ENCODE measurements around the gene CCDC51. TPM values are rescaled to one million over a fixed set of nuclear protein-coding genes. Genes with fewer than 3 reads are reported as not detected.
A peak's percentile ranks its signal among the peaks of the same experiment; 100 is the strongest.

Gene CCDC51
- total and polyA plus RNA-seq, 2 of the 13 experiments (the other 11 are each of a cell fraction or from before 2014, with no cell fraction given): 18.1 to 29.4 TPM

GRCh38 chr3:48446425-48447193, 6.7 kb upstream of the CCDC51 start, which contains the start of gene ATRIP (continued):
- TF ChIP-seq, protein P1, sequence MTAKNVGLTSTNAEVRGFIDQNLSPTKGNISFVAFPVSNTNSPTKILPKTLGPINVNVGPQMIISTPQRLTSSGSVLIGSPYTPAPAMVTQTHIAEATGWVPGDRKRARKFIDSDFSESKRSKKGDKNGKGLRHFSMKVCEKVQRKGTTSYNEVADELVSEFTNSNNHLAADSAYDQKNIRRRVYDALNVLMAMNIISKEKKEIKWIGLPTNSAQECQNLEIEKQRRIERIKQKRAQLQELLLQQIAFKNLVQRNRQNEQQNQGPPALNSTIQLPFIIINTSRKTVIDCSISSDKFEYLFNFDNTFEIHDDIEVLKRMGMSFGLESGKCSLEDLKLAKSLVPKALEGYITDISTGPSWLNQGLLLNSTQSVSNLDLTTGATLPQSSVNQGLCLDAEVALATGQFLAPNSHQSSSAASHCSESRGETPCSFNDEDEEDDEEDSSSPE (CRISPR knock-in tag; IDR thresholded peaks at IDR 0.05): peak; percentile 91
- no peak for TF ChIP-seq GATAD2A (CRISPR knock-in tag; IDR thresholded peaks at IDR 0.05)
- TF ChIP-seq DMAP1 (CRISPR knock-in tag; IDR thresholded peaks at IDR 0.05): peak; percentile 92
- TF ChIP-seq ZNF710 (CRISPR knock-in tag; IDR thresholded peaks at IDR 0.05; ENCODE audit: borderline replicate concordance): peak; percentile 66; the same call in 1 of the 2 replicates
- TF ChIP-seq ARHGAP35 (CRISPR knock-in tag; IDR thresholded peaks at IDR 0.05; ENCODE audit: borderline replicate concordance): peak; percentile 94
- TF ChIP-seq MED8 (CRISPR knock-in tag; IDR thresholded peaks at IDR 0.05; ENCODE audit: insufficient replicate concordance): peak; percentile 51
- 0 out of 2 replicates have a peak, but pooled peaks have one; percentile 4 for TF ChIP-seq ZNF281 (CRISPR knock-in tag; IDR thresholded peaks at IDR 0.05; ENCODE audit: borderline replicate concordance)
- TF ChIP-seq SNAPC4 (CRISPR knock-in tag; IDR thresholded peaks at IDR 0.05): no peak
- TF ChIP-seq ZNF781 (CRISPR knock-in tag; IDR thresholded peaks at IDR 0.05; ENCODE audit: borderline replicate concordance, not compliant biosample characterization): peak; percentile 37
- peak; percentile 97 for TF ChIP-seq ARID4A (CRISPR knock-in tag; IDR thresholded peaks at IDR 0.05; ENCODE audit: borderline replicate concordance)

Data from HepG2 (cell line).